NOMO-1 (cell line): Measurements from ENCODE around the gene SLC26A11.
A peak's percentile ranks its signal among the peaks of the same experiment; 100 is the strongest.
"Not testable (repeated sequence)": the region's sequence is repeated elsewhere in the genome, so short reads cannot be mapped to it uniquely, and the experiment has no call there.

Source experiments
- DNase-seq, 2 experiments: peaks; one replicate each; lab custom pipeline; 2025; ENCODE audit not compliant: unreplicated experiment in 2 of 2; lab: John Stamatoyannopoulos, UW

SLC26A11 gene

GRCh38 chr17:80195671-80196529 lies 24.3 kb upstream of the SLC26A11 start:
- no peak for DNase-seq

- no peak for DNase-seq
Observed at GRCh38 chr17:80196652-80197051, 23.6 kb upstream of the SLC26A11 start.

- no peak for DNase-seq
Observed at GRCh38 chr17:80198144-80198661, 22.0 kb upstream of the SLC26A11 start.

GRCh38 chr17:80199295-80199694 lies 20.9 kb upstream of the SLC26A11 start:
- DNase-seq, result not testable (repeated sequence)

GRCh38 chr17:80201446-80201845 lies 18.8 kb upstream of the SLC26A11 start:
- no peak for DNase-seq

DNA sequence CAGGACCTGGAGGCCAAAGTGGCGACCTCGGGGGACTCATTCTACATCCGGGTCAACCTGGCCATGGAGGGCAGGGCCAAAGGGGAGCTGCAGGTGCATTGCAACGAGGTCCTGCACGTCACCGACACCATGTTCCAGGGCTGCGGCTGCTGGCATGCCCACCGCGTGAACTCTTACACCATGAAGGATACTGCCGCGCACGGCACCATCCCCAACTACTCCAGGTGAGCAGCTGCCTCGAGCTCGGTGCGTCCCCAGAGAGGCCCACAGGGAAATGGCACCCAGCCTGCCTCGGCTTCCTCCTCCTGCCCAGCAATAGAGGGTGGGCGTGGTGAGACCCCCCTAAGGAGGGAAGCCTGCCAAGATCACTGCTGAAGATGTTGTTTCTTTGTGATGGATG lies 18.0 kb upstream of the SLC26A11 start:
- DNase-seq, result no peak

DNA sequence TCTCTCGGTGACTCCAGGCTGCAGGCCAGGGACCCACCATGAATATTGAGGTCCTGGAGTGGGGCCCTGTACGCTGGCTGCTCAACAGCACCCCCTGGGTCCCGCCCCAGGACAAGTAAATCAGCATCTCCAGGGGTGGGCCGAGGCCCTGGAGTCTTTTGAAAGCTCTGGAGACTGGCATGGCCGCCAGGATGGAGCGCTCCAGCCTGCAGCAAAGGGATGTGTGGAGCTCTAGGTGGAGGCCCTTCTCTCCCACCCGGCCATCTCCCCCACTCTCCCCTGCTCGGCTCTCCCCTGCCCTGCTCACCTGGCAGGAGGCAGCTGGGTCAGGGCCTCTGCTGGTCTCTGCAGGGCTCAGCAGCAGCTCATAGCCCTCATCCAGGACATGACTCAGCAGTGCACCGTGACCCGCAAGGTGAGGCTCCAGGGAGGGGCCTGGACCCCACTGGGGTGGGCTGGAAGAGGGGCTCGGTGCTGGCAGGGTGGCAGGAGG lies 16.7 kb upstream of the SLC26A11 start:
- DNase-seq, result no peak

GRCh38 chr17:80204626-80205468 lies 15.4 kb upstream of the SLC26A11 start:
- no peak for DNase-seq

DNA sequence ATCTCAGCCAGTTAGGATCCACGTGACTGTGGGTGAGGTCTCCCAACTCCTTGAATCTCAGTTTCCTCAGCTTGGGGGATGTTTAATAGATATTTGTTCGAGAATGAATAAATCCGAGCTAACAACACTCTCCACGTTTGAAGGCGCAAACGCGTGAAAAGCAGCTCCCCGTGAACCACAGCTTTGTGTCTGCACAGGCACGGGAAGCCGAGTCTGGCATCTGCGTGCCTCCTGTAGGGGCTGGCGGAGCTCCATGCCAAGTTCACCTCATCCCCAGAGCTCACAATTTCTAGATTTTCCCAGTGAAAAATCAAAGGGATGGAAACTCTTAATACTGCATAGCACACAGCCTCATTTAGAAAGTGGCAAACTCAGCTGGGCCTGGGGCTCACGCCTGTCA lies 14.4 kb upstream of the SLC26A11 start:
- no peak for DNase-seq

DNA sequence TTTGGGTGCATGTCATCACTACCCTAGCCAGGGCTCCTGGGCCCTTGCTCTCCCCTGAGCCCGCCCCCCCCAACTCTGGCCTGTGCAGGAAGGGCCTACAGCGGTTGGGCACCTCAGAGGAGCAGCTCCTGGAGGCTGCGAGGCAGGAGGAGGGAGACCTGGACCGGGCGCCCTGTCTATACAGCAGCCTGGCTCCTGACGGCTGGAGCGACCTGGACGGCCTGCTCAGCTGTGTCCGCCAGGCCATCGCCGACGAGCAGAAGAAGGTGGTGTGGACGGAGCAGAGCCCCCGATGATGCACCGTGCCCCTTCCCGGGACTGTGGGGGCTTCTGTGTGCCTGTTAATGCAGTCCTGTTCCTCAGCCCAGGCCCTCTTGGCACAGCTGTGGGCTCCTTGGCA lies 12.2 kb upstream of the SLC26A11 start:
- no peak for DNase-seq

- no peak for DNase-seq
Observed at GRCh38 chr17:80209765-80210164, 10.5 kb upstream of the SLC26A11 start.

DNA sequence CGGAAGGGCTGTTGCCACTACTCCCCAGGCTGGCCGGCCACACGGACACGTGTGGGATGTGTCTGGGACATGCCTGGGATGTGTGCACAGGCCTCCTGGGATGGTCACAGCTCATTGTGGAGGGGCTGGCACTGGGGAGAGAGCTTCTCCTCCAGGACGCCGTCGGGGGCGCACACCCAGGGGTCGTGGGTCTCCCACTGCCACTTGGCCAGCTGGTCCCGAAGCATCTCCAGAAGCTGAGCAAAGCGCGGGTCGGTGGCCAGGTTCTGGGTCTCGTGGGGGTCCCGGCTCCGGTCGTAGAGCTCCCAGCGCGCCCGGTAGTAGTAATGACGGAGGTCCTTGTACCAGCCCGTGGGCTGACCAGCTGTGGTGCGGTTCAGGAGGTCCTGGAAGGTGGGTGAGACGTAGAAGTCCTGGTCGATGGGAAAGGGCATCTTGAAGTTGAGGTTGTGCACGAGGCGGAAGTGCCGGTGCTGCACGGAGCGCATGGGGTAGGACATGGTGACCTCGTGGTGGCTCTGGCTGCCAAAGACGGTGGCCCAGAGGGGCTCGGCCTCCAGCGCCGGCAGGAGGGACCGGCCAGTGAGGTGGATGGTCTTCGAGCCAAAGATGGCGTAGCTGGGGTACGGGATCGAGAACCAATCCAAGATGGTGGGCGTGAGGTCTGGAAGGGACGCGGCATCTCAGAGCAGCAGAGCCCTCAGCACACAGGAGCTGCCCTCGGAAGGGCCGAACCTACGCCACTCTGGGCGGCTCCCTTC lies 9.7 kb upstream of the SLC26A11 start:
- DNase-seq, result no peak

- DNase-seq, result no peak
Observed at GRCh38 chr17:80212109-80212508, 8.1 kb upstream of the SLC26A11 start.

DNA sequence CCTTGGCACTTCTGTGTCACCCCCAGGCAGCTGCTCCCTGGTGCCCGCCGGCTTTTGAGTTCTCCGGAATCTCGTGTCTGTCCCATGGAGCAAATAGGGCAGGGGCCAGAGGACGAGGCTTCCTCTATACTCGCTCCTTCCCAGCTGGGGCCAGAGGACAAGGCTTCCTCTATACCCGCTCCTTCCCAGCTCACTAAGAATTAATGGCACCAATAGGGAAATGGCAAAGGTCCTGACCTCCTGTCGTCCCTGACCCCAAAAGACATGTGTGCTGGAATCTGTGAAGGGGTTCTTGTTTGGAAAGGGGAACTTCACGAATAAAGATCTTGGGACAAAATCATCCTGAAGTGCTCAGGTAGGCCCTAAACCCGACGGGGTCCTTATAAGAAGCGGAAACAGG lies 7.7 kb upstream of the SLC26A11 start:
- DNase-seq, result no peak

DNA sequence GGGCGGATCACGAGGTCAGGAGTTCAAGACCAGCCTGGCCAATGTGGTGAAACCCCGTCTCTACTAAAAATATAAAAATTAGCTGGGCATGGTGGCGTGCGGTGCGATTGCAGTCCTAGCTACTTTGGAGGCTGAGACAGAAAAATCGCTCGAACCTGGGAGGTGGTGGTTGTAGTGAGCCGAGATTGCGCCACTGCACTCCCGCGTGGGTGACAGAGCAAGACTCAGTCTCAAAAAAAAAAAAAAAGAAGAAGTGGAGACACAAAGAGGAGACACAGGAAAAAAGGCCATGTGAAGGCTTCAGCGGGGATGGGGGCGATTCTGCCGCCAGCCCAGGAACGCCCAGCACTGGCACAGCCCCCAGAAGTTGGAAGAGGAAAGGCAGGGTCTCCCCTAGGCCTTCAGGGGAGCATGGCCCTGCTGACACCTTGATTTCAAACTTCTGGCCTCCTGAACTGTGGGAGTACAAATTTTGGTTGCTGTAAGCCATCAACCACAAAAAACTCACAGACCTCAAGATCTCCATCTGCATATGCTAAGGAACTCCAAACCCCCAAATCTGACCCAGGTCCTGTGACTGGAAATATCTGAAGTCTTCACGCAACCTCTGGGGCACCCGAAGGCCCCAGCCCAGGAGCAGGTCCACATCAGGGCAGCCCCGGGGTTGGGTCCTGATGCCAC lies 7.1 kb upstream of the SLC26A11 start:
- DNase-seq, result peak; percentile 73 to 77

- no peak for DNase-seq
Observed at GRCh38 chr17:80213643-80213975, 6.6 kb upstream of the SLC26A11 start.

DNA sequence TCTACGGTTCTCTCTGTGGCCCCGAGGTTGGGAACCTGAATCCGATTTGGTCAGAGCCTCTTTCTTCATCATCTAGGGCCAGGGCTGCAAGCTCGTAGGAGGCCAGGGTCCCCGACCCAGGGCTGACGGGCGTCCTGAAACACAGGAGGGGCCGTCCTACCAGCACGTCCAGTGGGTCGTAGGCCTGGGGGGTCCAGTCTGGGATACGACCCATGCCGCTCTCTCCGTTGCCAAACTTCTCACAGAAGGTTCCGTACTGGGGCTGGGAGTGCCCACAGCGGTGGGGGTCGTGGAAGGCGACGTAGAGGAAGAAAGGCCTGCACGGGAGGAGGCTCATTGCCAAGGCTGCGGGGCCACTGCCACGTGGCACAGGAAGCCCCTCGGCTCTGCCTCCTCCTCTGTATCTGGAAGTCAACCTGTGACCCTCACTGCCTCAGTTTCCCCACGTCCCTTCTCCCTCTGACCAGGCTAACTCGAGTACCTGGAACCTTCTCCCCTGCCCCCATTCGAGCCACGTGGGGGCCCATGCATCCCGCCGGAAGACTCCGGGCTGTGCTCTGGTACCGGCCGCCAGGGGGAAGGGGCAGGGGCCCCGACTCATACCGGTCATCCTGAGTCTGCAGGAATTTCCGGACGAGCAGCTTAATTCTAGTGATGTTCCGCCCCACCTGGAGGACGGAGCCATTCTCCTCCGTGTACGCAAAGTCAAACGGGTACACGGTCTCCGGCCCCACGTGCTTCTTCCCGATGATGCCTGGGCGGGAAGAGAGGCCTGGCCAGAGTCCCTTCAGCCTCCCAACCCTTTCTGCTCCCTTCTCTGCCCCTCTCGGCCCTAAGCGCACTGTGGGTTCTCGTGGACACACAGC lies 6.0 kb upstream of the SLC26A11 start:
- DNase-seq, result no peak

- no peak for DNase-seq
Observed at GRCh38 chr17:80214878-80215210, 5.4 kb upstream of the SLC26A11 start.
